WTC11 (cell line): ENCODE measurements around the gene ARMH1. TPM values are rescaled to one million over a fixed set of nuclear protein-coding genes. Genes with fewer than 3 reads are reported as not detected.

ENCODE experiments used
- ATAC-seq: fragments of 200-7000 bp; cut with Tn5 transposase; 2 replicates; pipeline ENCODE4 v1.10.0; 2021; ENCODE audit warnings: mild to moderate bottlenecking, moderate library complexity
- CTCF ChIA-PET: fragments of 300-600 bp; sonication (Branson Sonifier 250); formaldehyde crosslinking; loops from one replicate; lab custom pipeline; 2021; ENCODE audit warnings: antibody characterized with exemption; lab: Charles Lee
- POLR2A ChIA-PET: fragments of 350-600 bp; sonication (Branson Sonifier 250); formaldehyde crosslinking; loops from one replicate; lab custom pipeline; 2021; ENCODE audit warnings: antibody characterized with exemption; lab: Charles Lee
- DNase-seq: peaks from one replicate; pipeline ENCODE4 v3.0.0; 2021; ENCODE audit warnings: low spot score
- H3K27ac Mint-ChIP-seq: 2 replicates; pipeline ENCODE4 v1.8.0; 2021; ENCODE audit warnings: mixed read lengths
- H3K27me3 Mint-ChIP-seq: 2 replicates; pipeline ENCODE4 v1.8.0; 2021; ENCODE audit warnings: low read depth, mild to moderate bottlenecking, moderate library complexity, mixed read lengths
- H3K36me3 Mint-ChIP-seq: 2 replicates; pipeline ENCODE4 v1.8.0; 2021; ENCODE audit warnings: mixed read lengths
- H3K4me1 Mint-ChIP-seq: 2 replicates; pipeline ENCODE4 v1.8.0; 2022; ENCODE audit warnings: mixed read lengths
- H3K4me3 Mint-ChIP-seq: 2 replicates; pipeline ENCODE4 v1.8.0; 2021; ENCODE audit warnings: mild to moderate bottlenecking, moderate library complexity, mixed read lengths
- H3K9me3 Mint-ChIP-seq: 2 replicates; pipeline ENCODE4 v1.8.0; 2021; ENCODE audit warnings: mixed read lengths
- AFF4 ChIP-seq: sonication (generic); formaldehyde crosslinking; IDR thresholded peaks from 2 replicates; pipeline ENCODE4 v1.8.1; 2023; ENCODE audit warnings: mild to moderate bottlenecking, missing genetic modification reagents, borderline replicate concordance
- ATF3 ChIP-seq: sonication (generic); formaldehyde crosslinking; conservative IDR thresholded peaks from 2 replicates; pipeline ENCODE4 v1.8.1; 2022; ENCODE audit warnings: mild to moderate bottlenecking, missing genetic modification reagents
- ELF4 ChIP-seq: sonication (generic); formaldehyde crosslinking; IDR thresholded peaks from 2 replicates; pipeline ENCODE4 v1.8.1; 2022; ENCODE audit warnings: low read depth, mild to moderate bottlenecking, moderate library complexity, missing genetic modification reagents
- EMX1 ChIP-seq: fragments of 250-450 bp; sonication (Bioruptor Pico); IDR thresholded peaks from 2 replicates; pipeline ENCODE4 v1.8.0; 2021; ENCODE audit warnings: mild to moderate bottlenecking
- ETV6 ChIP-seq: sonication (generic); formaldehyde crosslinking; IDR thresholded peaks from 2 replicates; pipeline ENCODE4 v1.8.1; 2022; ENCODE audit warnings: mild to moderate bottlenecking, missing genetic modification reagents
- FOXK1 ChIP-seq: sonication (generic); formaldehyde crosslinking; IDR thresholded peaks from 2 replicates; pipeline ENCODE4 v1.8.0; 2022; ENCODE audit warnings: mild to moderate bottlenecking, moderate library complexity, missing genetic modification reagents
- FOXP1 ChIP-seq: sonication (generic); formaldehyde crosslinking; IDR thresholded peaks from 2 replicates; pipeline ENCODE4 v1.8.0; 2022; ENCODE audit warnings: missing genetic modification reagents, mild to moderate bottlenecking, moderate library complexity, borderline replicate concordance
- GABPB1 ChIP-seq: sonication (generic); formaldehyde crosslinking; IDR thresholded peaks from 2 replicates; pipeline ENCODE4 v1.8.1; 2023; ENCODE audit warnings: mild to moderate bottlenecking, missing genetic modification reagents
- HMGXB4 ChIP-seq: sonication (generic); formaldehyde crosslinking; IDR thresholded peaks from 2 replicates; pipeline ENCODE4 v1.8.1; 2023; ENCODE audit warnings: mild to moderate bottlenecking, moderate library complexity, missing genetic modification reagents
- IRF1 ChIP-seq: sonication (generic); formaldehyde crosslinking; IDR thresholded peaks from 2 replicates; pipeline ENCODE4 v1.8.0; 2023; ENCODE audit warnings: missing genetic modification reagents
- JAZF1 ChIP-seq: fragments of 250-450 bp; sonication (Bioruptor Pico); IDR thresholded peaks from 2 replicates; pipeline ENCODE4 v1.9.0; 2021; ENCODE audit warnings: moderate library complexity, mild to moderate bottlenecking, inconsistent platforms
- NR1H2 ChIP-seq: sonication (generic); formaldehyde crosslinking; IDR thresholded peaks from 2 replicates; pipeline ENCODE4 v1.9.0; 2021; ENCODE audit warnings: mild to moderate bottlenecking, moderate library complexity, missing genetic modification reagents
- NR3C1 ChIP-seq: sonication (generic); formaldehyde crosslinking; conservative IDR thresholded peaks from 2 replicates; pipeline ENCODE4 v1.8.1; 2023; ENCODE audit warnings: low read depth, mild to moderate bottlenecking, missing genetic modification reagents
- RELA ChIP-seq: sonication (generic); formaldehyde crosslinking; IDR thresholded peaks from 2 replicates; pipeline ENCODE4 v1.8.1; 2022; ENCODE audit warnings: missing genetic modification reagents, mild to moderate bottlenecking, borderline replicate concordance
- RORB ChIP-seq: fragments of 250-450 bp; sonication (Bioruptor Pico); IDR thresholded peaks from 2 replicates; pipeline ENCODE4 v1.9.0; 2021; ENCODE audit warnings: mild to moderate bottlenecking
- TCF7 ChIP-seq: sonication (generic); formaldehyde crosslinking; IDR thresholded peaks from 2 replicates; pipeline ENCODE4 v1.8.0; 2022; ENCODE audit warnings: mild to moderate bottlenecking, low read depth, missing genetic modification reagents, moderate library complexity
- TEAD4 ChIP-seq: sonication (generic); formaldehyde crosslinking; IDR thresholded peaks from 2 replicates; pipeline ENCODE4 v1.8.0; 2022; ENCODE audit warnings: mild to moderate bottlenecking, missing genetic modification reagents
- USF1 ChIP-seq: sonication (generic); formaldehyde crosslinking; IDR thresholded peaks from 2 replicates; pipeline ENCODE4 v1.8.0; 2022; ENCODE audit warnings: mild to moderate bottlenecking, missing genetic modification reagents
- ZBTB43 ChIP-seq: sonication (generic); formaldehyde crosslinking; IDR thresholded peaks from 2 replicates; pipeline ENCODE4 v1.8.1; 2023; ENCODE audit warnings: mild to moderate bottlenecking, missing genetic modification reagents
- ZMAT4 ChIP-seq: fragments of 250-450 bp; sonication (Bioruptor Pico); IDR thresholded peaks from 2 replicates; pipeline ENCODE4 v1.9.0; 2021; ENCODE audit warnings: mild to moderate bottlenecking
- ZNF121 ChIP-seq: sonication (generic); formaldehyde crosslinking; IDR thresholded peaks from 2 replicates; pipeline ENCODE4 v1.8.0; 2023; ENCODE audit warnings: missing genetic modification reagents
- ZNF232 ChIP-seq: sonication (generic); formaldehyde crosslinking; IDR thresholded peaks from 2 replicates; pipeline ENCODE4 v1.8.0; 2022; ENCODE audit warnings: mild to moderate bottlenecking, missing genetic modification reagents
- ZNF263 ChIP-seq: sonication (generic); formaldehyde crosslinking; IDR thresholded peaks from 2 replicates; pipeline ENCODE4 v1.8.1; 2022; ENCODE audit warnings: low read depth, mild to moderate bottlenecking, moderate library complexity, missing genetic modification reagents
- ZNF396 ChIP-seq: fragments of 250-450 bp; sonication (Bioruptor Pico); IDR thresholded peaks from 2 replicates; pipeline ENCODE4 v1.8.0; 2021; ENCODE audit warnings: mild to moderate bottlenecking, moderate library complexity, borderline replicate concordance
- ZNF512 ChIP-seq: sonication (generic); formaldehyde crosslinking; IDR thresholded peaks from 2 replicates; pipeline ENCODE4 v1.8.1; 2022; ENCODE audit warnings: missing genetic modification reagents, borderline replicate concordance
- total RNA-seq: library from RNA; stranded (reverse); gene quantifications from 3 replicates; pipeline ENCODE4 v1.2.3, GENCODE V29; 2021

The ARMH1 gene
- total RNA-seq, 1 experiment from 2014 or later: 0.74 TPM

GRCh38 chr1:44662683-44663030 lies 11.9 kb upstream of the ARMH1 start:
- no peak overlapping the region for H3K4me3 Mint-ChIP-seq
- TF ChIP-seq TCF7 (CRISPR knock-in tag) (no peak), ZNF396 (CRISPR knock-in tag) (no peak), AFF4 (no peak), ZBTB43 (CRISPR knock-in tag) (no peak), FOXP1 (CRISPR knock-in tag) (no peak), NR3C1 (CRISPR knock-in tag) (no peak), USF1 (CRISPR knock-in tag) (no peak), ATF3 (CRISPR knock-in tag) (no peak), ETV6 (no peak), ZNF121 (CRISPR knock-in tag) (no peak), GABPB1 (CRISPR knock-in tag) (no peak), EMX1 (no peak), TEAD4 (CRISPR knock-in tag) (no peak), ZNF263 (CRISPR knock-in tag) (no peak)
- POLR2A ChIA-PET: no interaction called here
- DNase-seq (no peak), ATAC-seq (no peak)
- H3K27me3 Mint-ChIP-seq: no peaks in the 10 kb centered on the region
- CTCF ChIA-PET: interaction anchor here (1.2 to 2.8 kb wide), 3 partner anchors 10 to 53 kb away, joined by 3 to 16 read pairs (median 6); no protein-coding TSS in a partner anchor
- no peaks in the 10 kb centered on the region for H3K9me3 Mint-ChIP-seq
- no peaks in the 10 kb centered on the region for H3K36me3 Mint-ChIP-seq
- H3K4me1 Mint-ChIP-seq: peaks cover 12% of the 10 kb centered on the region
- H3K27ac Mint-ChIP-seq: 0 out of 2 replicates have a peak overlapping the region, but pooled peaks have one; percentile 19

- DNase-seq (no peak), ATAC-seq (no peak)
- ChIA-PET POLR2A (no interaction called here), CTCF (interaction anchor here (1.2 to 2.8 kb wide), 2 partner anchors 11 to 54 kb away, joined by 3 to 16 read pairs; no protein-coding TSS in a partner anchor)
- H3K27me3 Mint-ChIP-seq: no peaks in the 10 kb centered on the region
- no peak overlapping the region for H3K4me3 Mint-ChIP-seq
- peaks cover 12% of the 10 kb centered on the region for H3K4me1 Mint-ChIP-seq
- no peak overlapping the region for H3K27ac Mint-ChIP-seq
- no peaks in the 10 kb centered on the region for H3K36me3 Mint-ChIP-seq
- no peaks in the 10 kb centered on the region for H3K9me3 Mint-ChIP-seq
- TF ChIP-seq NR1H2 (CRISPR knock-in tag) (no peak), ZNF232 (CRISPR knock-in tag) (no peak), USF1 (CRISPR knock-in tag) (no peak), NR3C1 (CRISPR knock-in tag) (no peak), ZNF512 (no peak), FOXK1 (CRISPR knock-in tag) (no peak), HMGXB4 (CRISPR knock-in tag) (no peak), IRF1 (CRISPR knock-in tag) (no peak), RORB (CRISPR knock-in tag) (no peak), ZMAT4 (CRISPR knock-in tag) (no peak), JAZF1 (CRISPR knock-in tag) (no peak), ELF4 (no peak), TCF7 (CRISPR knock-in tag) (no peak), RELA (CRISPR knock-in tag) (no peak)
These were observed 11.1 kb upstream of the ARMH1 start for GRCh38 chr1:44663417-44663816.
